SU-DHL-6 (cell line): ENCODE data around the gene IL13RA2.

Source experiments
- EZH2phosphoT487 ChIP-seq: fragments of 200-600 bp; sonication (generic), shearing (Covaris generic); conservative IDR thresholded peaks from 2 replicates; pipeline ENCODE4 v1.6.1; 2018; ENCODE audit warnings: mild to moderate bottlenecking, antibody characterized with exemption, low read length, moderate library complexity, mixed read lengths
- TF ChIP-seq, protein P1 (sequence below): fragments of 200-600 bp; sonication (generic); IDR thresholded peaks from one replicate; pipeline ENCODE4 v1.5.1; 2017; ENCODE audit warnings: antibody characterized with exemption, mild to moderate bottlenecking, low read length, moderate library complexity; ENCODE audit not compliant: insufficient read depth, poor library complexity, severe bottlenecking

DNA sequence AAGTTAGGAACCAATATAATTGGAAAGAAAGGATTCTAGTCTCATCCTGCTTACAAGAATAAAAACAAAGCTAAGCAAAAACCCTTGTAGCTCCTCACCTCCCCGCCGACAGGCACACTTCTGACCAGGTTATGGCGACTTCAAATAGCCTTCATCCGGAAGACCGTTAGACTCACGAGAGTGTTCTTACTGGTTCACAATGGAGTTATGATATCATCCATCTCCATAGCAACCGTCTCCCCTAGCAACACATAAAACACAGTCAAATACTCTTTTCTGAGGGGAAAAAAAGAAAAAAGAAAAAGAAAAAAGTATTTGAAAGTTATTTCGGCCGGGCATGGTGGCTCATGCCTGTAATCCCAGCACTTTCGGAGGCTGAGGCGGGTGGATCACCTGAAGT is at the start of gene IL13RA2:
- TF ChIP-seq, protein P1, sequence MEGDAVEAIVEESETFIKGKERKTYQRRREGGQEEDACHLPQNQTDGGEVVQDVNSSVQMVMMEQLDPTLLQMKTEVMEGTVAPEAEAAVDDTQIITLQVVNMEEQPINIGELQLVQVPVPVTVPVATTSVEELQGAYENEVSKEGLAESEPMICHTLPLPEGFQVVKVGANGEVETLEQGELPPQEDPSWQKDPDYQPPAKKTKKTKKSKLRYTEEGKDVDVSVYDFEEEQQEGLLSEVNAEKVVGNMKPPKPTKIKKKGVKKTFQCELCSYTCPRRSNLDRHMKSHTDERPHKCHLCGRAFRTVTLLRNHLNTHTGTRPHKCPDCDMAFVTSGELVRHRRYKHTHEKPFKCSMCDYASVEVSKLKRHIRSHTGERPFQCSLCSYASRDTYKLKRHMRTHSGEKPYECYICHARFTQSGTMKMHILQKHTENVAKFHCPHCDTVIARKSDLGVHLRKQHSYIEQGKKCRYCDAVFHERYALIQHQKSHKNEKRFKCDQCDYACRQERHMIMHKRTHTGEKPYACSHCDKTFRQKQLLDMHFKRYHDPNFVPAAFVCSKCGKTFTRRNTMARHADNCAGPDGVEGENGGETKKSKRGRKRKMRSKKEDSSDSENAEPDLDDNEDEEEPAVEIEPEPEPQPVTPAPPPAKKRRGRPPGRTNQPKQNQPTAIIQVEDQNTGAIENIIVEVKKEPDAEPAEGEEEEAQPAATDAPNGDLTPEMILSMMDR, result no peak
- no peak for TF ChIP-seq EZH2phosphoT487
